IMR-90 (cell line): ENCODE results near the gene NELL1. TPM values are rescaled to one million over a fixed set of nuclear protein-coding genes. Genes with fewer than 3 reads are reported as not detected.

Experiments
- ATAC-seq: fragments of 200-7000 bp; cut with Tn5 transposase; 2 replicates; pipeline ENCODE4 v1.9.1; 2020; ENCODE audit warnings: low read depth, mild to moderate bottlenecking, moderate library complexity
- BruUV-seq: library from RNA; stranded (reverse); fragments of 400-500 nt; replicated peaks from 2 replicates; lab custom pipeline; 2021; lab: Mats Ljungman, UMichigan
- CTCF ChIA-PET: fragments of 300-600 bp; formaldehyde crosslinking; extraction: SDS; loops from one replicate; lab custom pipeline; 2021; ENCODE audit warnings: antibody characterized with exemption; lab: Yijun Ruan, JAX
- POLR2A ChIA-PET: fragments of 300-600 bp; sonication (Branson Sonifier 250); formaldehyde crosslinking; loops from one replicate; lab custom pipeline; 2022; ENCODE audit warnings: antibody characterized with exemption; ENCODE audit not compliant: unreplicated experiment; lab: Charles Lee
- DNase-seq: peaks from one replicate; pipeline ENCODE4 v3.0.0; 2013
- H2AFZ ChIP-seq: replicated peaks from 2 replicates; pipeline ENCODE3; 2013; ENCODE audit warnings: low read length, mild to moderate bottlenecking; ENCODE audit not compliant: poor library complexity
- H2AK5ac ChIP-seq: 2 replicates; pipeline ENCODE4 v1.6.1; 2013; ENCODE audit warnings: low read depth, low read length, inconsistent platforms
- H2AK9ac ChIP-seq: replicated peaks from 2 replicates; pipeline ENCODE3; 2013; ENCODE audit warnings: mild to moderate bottlenecking, low read depth, low read length, moderate library complexity; ENCODE audit not compliant: poor library complexity
- H2BK120ac ChIP-seq: 2 replicates; pipeline ENCODE4 v1.6.1; 2013; ENCODE audit warnings: low read depth, low read length, inconsistent platforms
- H2BK15ac ChIP-seq: 3 replicates; pipeline ENCODE4 v1.6.1; 2013; ENCODE audit warnings: low read depth, low read length, inconsistent platforms
- H2BK20ac ChIP-seq: 2 replicates; pipeline ENCODE4 v1.6.1; 2013; ENCODE audit warnings: low read depth, mild to moderate bottlenecking, inconsistent platforms, low read length, moderate library complexity
- H2BK5ac ChIP-seq: 2 replicates; pipeline ENCODE4 v1.6.1; 2013; ENCODE audit warnings: mild to moderate bottlenecking, low read depth, low read length, inconsistent platforms; ENCODE audit not compliant: poor library complexity, severe bottlenecking
- H3K14ac ChIP-seq: replicated peaks from 2 replicates; pipeline ENCODE4 v1.6.1; 2013; ENCODE audit warnings: low read depth, low read length, inconsistent platforms
- H3K18ac ChIP-seq: 2 replicates; pipeline ENCODE4 v1.6.1; 2013; ENCODE audit warnings: low read depth, low read length, control low read depth
- H3K23ac ChIP-seq: 2 replicates; pipeline ENCODE4 v1.6.1; 2013; ENCODE audit warnings: low read depth, low read length, inconsistent platforms
- H3K27ac ChIP-seq: 2 replicates; pipeline ENCODE4 v1.5.1; 2013; ENCODE audit warnings: mild to moderate bottlenecking, control low read depth, low read length; ENCODE audit not compliant: insufficient read depth
- H3K27me3 ChIP-seq: 2 replicates; pipeline ENCODE4 v1.6.1; 2013; ENCODE audit warnings: low read length; ENCODE audit not compliant: control insufficient read depth, insufficient read depth
- H3K36me3 ChIP-seq: 2 replicates; pipeline ENCODE4 v1.6.1; 2013; ENCODE audit warnings: low read length, mixed read lengths; ENCODE audit not compliant: control insufficient read depth, insufficient read depth
- H3K4ac ChIP-seq: 2 replicates; pipeline ENCODE4 v1.6.1; 2013; ENCODE audit warnings: low read depth, low read length, inconsistent platforms
- H3K4me1 ChIP-seq: 2 replicates; pipeline ENCODE4 v1.6.1; 2013; ENCODE audit warnings: low read length, mixed read lengths; ENCODE audit not compliant: control insufficient read depth, insufficient read depth
- H3K4me2 ChIP-seq: 2 replicates; pipeline ENCODE4 v1.6.1; 2013; ENCODE audit warnings: low read depth, mild to moderate bottlenecking, control low read depth, low read length, moderate library complexity
- H3K4me3 ChIP-seq: 2 replicates; pipeline ENCODE4 v1.5.1; 2013; ENCODE audit warnings: low read depth, mild to moderate bottlenecking, control low read depth, low read length, moderate library complexity; ENCODE audit not compliant: insufficient read depth
- H3K56ac ChIP-seq: 2 replicates; pipeline ENCODE4 v1.6.1; 2013; ENCODE audit warnings: low read length, inconsistent platforms; ENCODE audit not compliant: insufficient read depth; ENCODE audit errors: extremely low read depth
- H3K79me1 ChIP-seq, 2 experiments: 2 replicates each; pipeline ENCODE4 v1.6.1; 2013; ENCODE audit warnings: low read length in 2 of 2, inconsistent platforms in 1 of 2, low read depth in 1 of 2
- H3K9ac ChIP-seq: 2 replicates; pipeline ENCODE4 v1.6.1; 2013; ENCODE audit warnings: low read depth, low read length, control low read depth
- H3K9me1 ChIP-seq: 2 replicates; pipeline ENCODE4 v1.6.1; 2013; ENCODE audit warnings: low read length, inconsistent platforms; ENCODE audit not compliant: insufficient read depth
- H3K9me3 ChIP-seq: 2 replicates; pipeline ENCODE4 v1.6.1; 2013; ENCODE audit warnings: low read length; ENCODE audit not compliant: control insufficient read depth, insufficient read depth
- H4K20me1 ChIP-seq: 2 replicates; pipeline ENCODE4 v1.6.1; 2013; ENCODE audit warnings: low read length, inconsistent platforms; ENCODE audit not compliant: insufficient read depth
- H4K5ac ChIP-seq: 2 replicates; pipeline ENCODE4 v1.6.1; 2013; ENCODE audit warnings: mild to moderate bottlenecking, low read depth, low read length, control low read depth
- H4K8ac ChIP-seq, 2 experiments: 2 replicates each; pipeline ENCODE4 v1.6.1; 2013; ENCODE audit warnings: low read depth in 2 of 2, low read length in 2 of 2, control low read depth in 1 of 2, inconsistent platforms in 1 of 2
- H4K91ac ChIP-seq: 2 replicates; pipeline ENCODE4 v1.6.1; 2013; ENCODE audit warnings: low read depth, low read length, inconsistent platforms; ENCODE audit not compliant: insufficient read depth
- BHLHE40 ChIP-seq: fragments of 150-350 bp; IDR thresholded peaks from 2 replicates; pipeline ENCODE4 v1.6.1; 2016; ENCODE audit warnings: mild to moderate bottlenecking, low read depth, low read length
- CEBPB ChIP-seq: IDR thresholded peaks from 2 replicates; pipeline ENCODE4 v1.6.1; 2012; ENCODE audit warnings: low read depth, low read length, improper control_type of control experiment
- CHD1 ChIP-seq: IDR thresholded peaks from 2 replicates; pipeline ENCODE4 v1.6.1; 2012; ENCODE audit warnings: low read depth, low read length, improper control_type of control experiment
- CTCF ChIP-seq: conservative IDR thresholded peaks from 2 replicates; pipeline ENCODE4 v1.5.1; 2012; ENCODE audit warnings: mild to moderate bottlenecking, low read depth, low read length, improper control_type of control experiment
- FOS ChIP-seq: fragments of 150-350 bp; IDR thresholded peaks from 2 replicates; pipeline ENCODE4 v1.6.1; 2016; ENCODE audit warnings: low read depth, low read length
- MAFK ChIP-seq: IDR thresholded peaks from 2 replicates; pipeline ENCODE4 v1.6.1; 2012; ENCODE audit warnings: low read depth, low read length, improper control_type of control experiment
- MAZ ChIP-seq: IDR thresholded peaks from 2 replicates; pipeline ENCODE4 v1.6.1; 2012; ENCODE audit warnings: low read depth, mild to moderate bottlenecking, low read length, improper control_type of control experiment, moderate library complexity, borderline replicate concordance
- MXI1 ChIP-seq: IDR thresholded peaks from 2 replicates; pipeline ENCODE4 v1.6.1; 2012; ENCODE audit warnings: low read depth, mild to moderate bottlenecking, low read length, moderate library complexity, borderline replicate concordance
- NFE2L2 ChIP-seq: fragments of 150-350 bp; IDR thresholded peaks from 2 replicates; pipeline ENCODE4 v1.6.1; 2016; ENCODE audit warnings: low read depth, mild to moderate bottlenecking, low read length
- POLR2A ChIP-seq: IDR thresholded peaks from 2 replicates; pipeline ENCODE4 v1.6.1; 2012; ENCODE audit warnings: mild to moderate bottlenecking, low read depth, low read length
- RAD21 ChIP-seq: IDR thresholded peaks from 2 replicates; pipeline ENCODE4 v1.6.1; 2012; ENCODE audit warnings: low read length, improper control_type of control experiment
- RCOR1 ChIP-seq: IDR thresholded peaks from 2 replicates; pipeline ENCODE4 v1.6.1; 2012; ENCODE audit warnings: mild to moderate bottlenecking, low read length, improper control_type of control experiment; ENCODE audit not compliant: insufficient replicate concordance
- RFX5 ChIP-seq: IDR thresholded peaks from 2 replicates; pipeline ENCODE4 v1.8.0; 2012; ENCODE audit warnings: low read depth, mild to moderate bottlenecking, low read length, moderate library complexity
- SMC3 ChIP-seq: fragments of 150-350 bp; IDR thresholded peaks from 2 replicates; pipeline ENCODE4 v1.6.1; 2016; ENCODE audit warnings: low read depth, mild to moderate bottlenecking, antibody characterized with exemption, low read length, moderate library complexity
- WGBS, 2 experiments: methylation state at CpG; one replicate each; pipeline versions ENCODE4 v1.1.5 to v1.1.7; 2013; ENCODE audit warnings: missing lambda C conversion rate in 2 of 2; ENCODE audit not compliant: insufficient read length in 1 of 2; ENCODE audit errors: extremely low coverage in 2 of 2; 5-methylcytosine and 5-hydroxymethylcytosine counted together
- dilution Hi-C: fragments of 300-500 bp; cut with HindIII; formaldehyde crosslinking; loops from one replicate; pipeline ENCODE4 v1.14.3; 2018; ENCODE audit warnings: low sequenced_read_pairs; ENCODE audit not compliant: unreplicated experiment
- in situ Hi-C: fragments of 300-500 bp; cut with MboI; formaldehyde crosslinking; loops from 3 replicates; pipeline ENCODE4 v1.14.3; 2019; ENCODE audit warnings: low sequenced_read_pairs, inconsistent platforms, mixed read lengths
- intact Hi-C: fragments of 100-400 bp; cut with micrococcal nuclease; formaldehyde crosslinking; loops from 2 replicates; pipeline ENCODE4 v1.10.0; 2022
- polyA plus RNA-seq, 3 experiments: library from polyadenylated mRNA; depleted of rRNA; stranded (reverse); fragments of >200 nt; gene quantifications; 2 replicates each; pipeline ENCODE4 v1.2.3, GENCODE V29; 2012; ENCODE audit warnings: low replicate concordance in 1 of 3
- total RNA-seq: library from RNA; depleted of rRNA; stranded (reverse); fragments of >200 nt; gene quantifications from 2 replicates; pipeline ENCODE4 v1.2.3, GENCODE V29; 2012
- TF ChIP-seq, protein P1 (sequence below): fragments of 150-350 bp; IDR thresholded peaks from 2 replicates; pipeline ENCODE4 v1.6.1; 2016; ENCODE audit warnings: low read depth, mild to moderate bottlenecking, low read length, moderate library complexity, borderline replicate concordance
- TF ChIP-seq, protein P2 (sequence below): fragments of 150-350 bp; IDR thresholded peaks from 2 replicates; pipeline ENCODE4 v1.6.1; 2017; ENCODE audit warnings: mild to moderate bottlenecking, antibody characterized with exemption, low read length, low read depth

The NELL1 gene
- total and polyA plus RNA-seq, 2 of the 4 experiments (the other 2 are of a cell fraction), result not detected

DNA sequence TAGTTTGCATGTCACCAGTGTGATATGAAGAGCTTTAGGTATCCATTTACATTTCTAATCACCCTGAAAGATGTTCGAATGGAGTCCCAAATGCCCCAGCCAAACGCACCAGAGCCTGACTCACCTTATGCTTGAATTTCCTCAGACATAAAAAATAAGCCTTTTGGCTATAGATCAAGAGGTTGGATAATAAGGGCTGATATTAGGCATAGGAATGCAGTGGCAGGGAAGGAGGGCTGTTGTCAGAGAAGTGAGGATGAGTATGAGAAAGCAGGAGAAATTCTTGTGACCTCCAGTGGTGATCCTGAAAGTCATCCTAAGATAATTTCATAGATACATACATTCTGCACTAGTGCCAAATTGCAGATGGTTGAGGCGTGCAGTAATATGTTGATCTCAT lies 264.6 kb downstream of the NELL1 start:
- Histone ChIP-seq H2BK120ac (no peak overlapping the region), H2AFZ (no peak overlapping the region), H3K14ac (no peak overlapping the region), H3K4me2 (no peak overlapping the region), H3K9ac (no peak overlapping the region), H3K18ac (no peak overlapping the region), H3K27ac (no peak overlapping the region), H3K4ac (no peak overlapping the region), H4K8ac (no peak overlapping the region), H3K36me3 (no peaks in the 10 kb centered on the region), H3K79me1 (no peaks in the 10 kb centered on the region), H2AK5ac (no peak overlapping the region), H4K5ac (no peak overlapping the region), H2AK9ac (no peak overlapping the region), H2BK5ac (no peak overlapping the region), H3K56ac (no peak overlapping the region), H3K9me3 (peaks cover 29% of the 10 kb centered on the region), H3K4me3 (no peak overlapping the region), H2BK15ac (no peak overlapping the region), H3K9me1 (no peaks in the 10 kb centered on the region), H4K91ac (no peak overlapping the region), H3K27me3 (no peaks in the 10 kb centered on the region), H3K4me1 (no peaks in the 10 kb centered on the region), H3K23ac (no peak overlapping the region), H2BK20ac (no peak overlapping the region), H4K20me1 (no peaks in the 10 kb centered on the region)
- TF ChIP-seq CHD1 (no peak), POLR2A (no peak), RAD21 (no peak), MXI1 (no peak), RCOR1 (no peak), NFE2L2 (no peak), MAZ (no peak), SMC3 (no peak), CEBPB (no peak), FOS (no peak), BHLHE40 (no peak), MAFK (no peak), CTCF (no peak), RFX5 (no peak)
- TF ChIP-seq, protein P1, sequence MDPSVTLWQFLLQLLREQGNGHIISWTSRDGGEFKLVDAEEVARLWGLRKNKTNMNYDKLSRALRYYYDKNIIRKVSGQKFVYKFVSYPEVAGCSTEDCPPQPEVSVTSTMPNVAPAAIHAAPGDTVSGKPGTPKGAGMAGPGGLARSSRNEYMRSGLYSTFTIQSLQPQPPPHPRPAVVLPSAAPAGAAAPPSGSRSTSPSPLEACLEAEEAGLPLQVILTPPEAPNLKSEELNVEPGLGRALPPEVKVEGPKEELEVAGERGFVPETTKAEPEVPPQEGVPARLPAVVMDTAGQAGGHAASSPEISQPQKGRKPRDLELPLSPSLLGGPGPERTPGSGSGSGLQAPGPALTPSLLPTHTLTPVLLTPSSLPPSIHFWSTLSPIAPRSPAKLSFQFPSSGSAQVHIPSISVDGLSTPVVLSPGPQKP, result no peak
- TF ChIP-seq, protein P2, sequence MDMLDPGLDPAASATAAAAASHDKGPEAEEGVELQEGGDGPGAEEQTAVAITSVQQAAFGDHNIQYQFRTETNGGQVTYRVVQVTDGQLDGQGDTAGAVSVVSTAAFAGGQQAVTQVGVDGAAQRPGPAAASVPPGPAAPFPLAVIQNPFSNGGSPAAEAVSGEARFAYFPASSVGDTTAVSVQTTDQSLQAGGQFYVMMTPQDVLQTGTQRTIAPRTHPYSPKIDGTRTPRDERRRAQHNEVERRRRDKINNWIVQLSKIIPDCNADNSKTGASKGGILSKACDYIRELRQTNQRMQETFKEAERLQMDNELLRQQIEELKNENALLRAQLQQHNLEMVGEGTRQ, result no peak
- POLR2A ChIA-PET, result no interaction called here
- ATAC-seq (no peak), DNase-seq (no peak)
- BruUV-seq, result no TSS peak
- WGBS, 2 experiments, result no CpG with 5 or more reads among the region's 3 CpGs
- in situ Hi-C loops, result no loop called here
- CTCF ChIA-PET, result no interaction called here
- dilution Hi-C loops, result no loop called here
- intact Hi-C loops, result no loop called here
